ENCODE results near the gene CIZ1.

Gene CIZ1

DNA sequence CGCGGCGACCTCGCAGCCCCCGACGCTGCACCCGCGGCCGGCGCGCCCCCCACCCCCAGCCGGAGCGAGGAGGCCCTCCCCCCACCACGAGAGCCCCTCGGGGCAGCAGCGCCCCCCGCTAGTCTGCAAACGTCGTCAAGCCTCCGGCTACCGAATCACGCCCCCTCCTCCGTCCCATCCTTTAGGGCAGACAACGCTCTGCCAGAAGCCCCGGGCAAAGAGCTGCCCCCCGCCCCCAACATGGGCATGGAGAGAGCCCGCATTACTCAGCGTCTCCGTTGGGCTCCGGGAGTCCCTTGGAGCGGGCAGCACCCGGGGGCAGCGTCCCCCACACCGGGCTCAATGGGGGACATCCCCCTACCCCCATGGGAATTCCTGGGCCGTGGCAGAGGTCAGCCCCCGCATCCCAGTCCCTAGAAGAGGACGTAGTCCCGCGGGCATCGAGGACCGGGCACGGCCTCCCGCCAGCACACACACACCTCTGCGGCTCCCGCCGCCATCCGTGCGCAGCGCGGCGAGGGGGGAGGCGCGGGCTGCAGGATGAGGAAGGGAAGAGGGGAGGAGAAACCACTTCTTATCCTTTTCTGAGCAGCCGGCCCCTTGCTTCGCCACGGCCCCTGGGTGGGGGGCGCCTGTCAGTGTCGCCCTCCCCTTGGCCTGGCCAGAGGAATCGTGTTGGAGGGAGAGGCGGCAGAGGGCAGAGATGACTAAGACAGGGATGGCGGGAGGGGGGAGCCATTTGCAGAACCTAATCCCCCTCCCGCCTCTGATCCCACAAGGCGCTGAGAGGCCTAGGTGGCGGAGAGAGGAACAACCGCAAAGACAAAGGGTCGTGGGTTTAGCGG, 12.6 kb upstream of the CIZ1 start:
- H3K27ac ChIP-seq (ENCODE audit: low read depth, low read length), result no peak overlapping the region

DNA sequence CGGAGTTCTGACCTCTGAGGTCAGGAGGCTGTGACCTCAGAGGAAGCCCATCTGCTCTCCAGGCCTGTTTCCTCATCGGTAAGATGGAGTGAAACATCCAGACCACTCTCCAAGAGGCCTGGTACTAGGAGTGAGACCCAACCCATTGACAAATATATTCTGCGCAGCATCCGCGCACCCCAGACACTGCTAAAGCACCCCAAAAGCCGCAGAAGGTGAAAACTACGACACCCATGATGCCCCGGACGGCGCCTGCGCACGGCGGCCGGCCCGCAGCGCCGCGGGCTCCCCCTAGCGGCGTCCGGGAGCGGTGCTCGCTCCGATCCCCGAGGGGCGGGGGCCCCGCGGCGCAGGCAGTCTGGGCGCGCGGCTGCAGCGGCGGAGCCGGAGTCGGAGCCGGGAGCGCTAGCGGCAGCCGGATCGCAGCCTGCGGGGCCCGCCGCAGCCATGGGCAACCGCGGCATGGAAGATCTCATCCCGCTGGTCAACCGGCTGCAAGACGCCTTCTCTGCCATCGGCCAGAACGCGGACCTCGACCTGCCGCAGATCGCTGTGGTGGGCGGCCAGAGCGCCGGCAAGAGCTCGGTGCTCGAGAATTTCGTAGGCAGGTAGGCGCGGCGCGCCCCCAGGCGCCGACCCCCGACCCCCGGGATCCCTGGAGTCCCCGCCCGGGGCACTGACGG, 11.8 kb upstream of the CIZ1 start, which contains the start of gene DNM1:
Gene DNM1 (plus strand): TSS at position 356 of the 683 bp plus-strand sequence. CDS start 92 bp downstream, at position 448.
- Histone ChIP-seq H3K9me3 (ENCODE audit: control insufficient read depth, insufficient read depth, low read length) (no peaks in the 10 kb centered on the region), H3K27me3 (ENCODE audit: control insufficient read depth, low read length) (peaks cover 37% of the 10 kb centered on the region), H3K79me2 (ENCODE audit: control insufficient read depth, low read length) (no peaks in the 10 kb centered on the region), H3K27ac (ENCODE audit: low read depth, low read length) (no peak within 1 kb of the TSS), H4K20me1 (ENCODE audit: control insufficient read depth, insufficient read depth, low read depth, low read length) (no peaks in the 10 kb centered on the region), H3K4me3 (ENCODE audit: low read length) (peak within 1 kb of the TSS; percentile 72), H3K9me2 (replicated peaks; ENCODE audit: control insufficient read depth, low read length) (no peaks in the 10 kb centered on the region), H3K36me3 (ENCODE audit: control insufficient read depth, low read length) (no peaks in the 10 kb centered on the region), H3K4me2 (ENCODE audit: low read length) (peak within 1 kb of the TSS; percentile 79), H3K4me1 (ENCODE audit: control insufficient read depth, low read length) (peaks cover 16% of the 10 kb centered on the region), H3F3A (ENCODE audit: control insufficient read depth, insufficient read depth) (no peaks in the 10 kb centered on the region)
- TF ChIP-seq EZH2phosphoT487 (IDR thresholded peaks at IDR 0.05; ENCODE audit: borderline replicate concordance, low read length), result 0 out of 2 replicates have a peak, but pooled peaks have one; percentile 13
- TF ChIP-seq, protein P1, sequence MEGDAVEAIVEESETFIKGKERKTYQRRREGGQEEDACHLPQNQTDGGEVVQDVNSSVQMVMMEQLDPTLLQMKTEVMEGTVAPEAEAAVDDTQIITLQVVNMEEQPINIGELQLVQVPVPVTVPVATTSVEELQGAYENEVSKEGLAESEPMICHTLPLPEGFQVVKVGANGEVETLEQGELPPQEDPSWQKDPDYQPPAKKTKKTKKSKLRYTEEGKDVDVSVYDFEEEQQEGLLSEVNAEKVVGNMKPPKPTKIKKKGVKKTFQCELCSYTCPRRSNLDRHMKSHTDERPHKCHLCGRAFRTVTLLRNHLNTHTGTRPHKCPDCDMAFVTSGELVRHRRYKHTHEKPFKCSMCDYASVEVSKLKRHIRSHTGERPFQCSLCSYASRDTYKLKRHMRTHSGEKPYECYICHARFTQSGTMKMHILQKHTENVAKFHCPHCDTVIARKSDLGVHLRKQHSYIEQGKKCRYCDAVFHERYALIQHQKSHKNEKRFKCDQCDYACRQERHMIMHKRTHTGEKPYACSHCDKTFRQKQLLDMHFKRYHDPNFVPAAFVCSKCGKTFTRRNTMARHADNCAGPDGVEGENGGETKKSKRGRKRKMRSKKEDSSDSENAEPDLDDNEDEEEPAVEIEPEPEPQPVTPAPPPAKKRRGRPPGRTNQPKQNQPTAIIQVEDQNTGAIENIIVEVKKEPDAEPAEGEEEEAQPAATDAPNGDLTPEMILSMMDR (IDR thresholded peaks at IDR 0.05; ENCODE audit: low read depth, low read length, poor library complexity, severe bottlenecking), result peak; percentile 52

More for the DNA sequence above, 12.6 kb upstream of the CIZ1 start:
- H3K4me1 ChIP-seq (ENCODE audit: control insufficient read depth, low read length), result peaks cover 16% of the 10 kb centered on the region
- H3K9me3 ChIP-seq (ENCODE audit: control insufficient read depth, insufficient read depth, low read length), result no peaks in the 10 kb centered on the region
- TF ChIP-seq, protein P1 (IDR thresholded peaks at IDR 0.05; ENCODE audit: low read depth, low read length, poor library complexity, severe bottlenecking), result no peak
- peak; percentile 85; the same call in 1 of the 2 replicates for TF ChIP-seq EZH2phosphoT487 (IDR thresholded peaks at IDR 0.05; ENCODE audit: borderline replicate concordance, low read length)
- no peaks in the 10 kb centered on the region for H3F3A ChIP-seq (ENCODE audit: control insufficient read depth, insufficient read depth)
- H4K20me1 ChIP-seq (ENCODE audit: control insufficient read depth, insufficient read depth, low read depth, low read length), result no peaks in the 10 kb centered on the region
- H3K9me2 ChIP-seq (replicated peaks; ENCODE audit: control insufficient read depth, low read length), result no peaks in the 10 kb centered on the region
- H3K79me2 ChIP-seq (ENCODE audit: control insufficient read depth, low read length), result no peaks in the 10 kb centered on the region
- H3K27me3 ChIP-seq (ENCODE audit: control insufficient read depth, low read length), result peaks cover 40% of the 10 kb centered on the region
- no peaks in the 10 kb centered on the region for H3K36me3 ChIP-seq (ENCODE audit: control insufficient read depth, low read length)
- peak overlapping the region; percentile 72 for H3K4me3 ChIP-seq (ENCODE audit: low read length)
- peak overlapping the region; percentile 79 for H3K4me2 ChIP-seq (ENCODE audit: low read length)

DNA sequence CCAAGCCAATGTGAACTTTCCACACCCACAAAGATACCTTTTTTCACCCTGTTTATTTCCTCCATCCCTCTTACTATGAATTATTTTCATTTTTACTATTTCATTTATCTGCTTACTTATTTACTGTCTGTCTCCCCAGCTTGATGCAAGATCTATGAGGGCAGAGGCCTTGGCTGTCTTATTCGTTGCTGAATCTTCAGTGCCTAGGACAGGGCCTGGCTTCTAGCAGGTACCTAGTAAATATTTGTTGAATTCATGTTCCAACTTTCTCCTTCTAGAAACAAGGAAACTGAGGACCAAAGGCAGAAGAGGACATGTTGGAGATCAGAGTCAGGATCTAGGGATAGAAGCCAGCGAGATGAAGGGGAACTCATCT, 11.3 kb upstream of the CIZ1 start:
- Histone ChIP-seq H3K9me3 (ENCODE audit: control insufficient read depth, insufficient read depth, low read length) (no peaks in the 10 kb centered on the region), H3K27me3 (ENCODE audit: control insufficient read depth, low read length) (peaks cover 37% of the 10 kb centered on the region), H3K4me1 (ENCODE audit: control insufficient read depth, low read length) (peaks cover 16% of the 10 kb centered on the region), H3F3A (ENCODE audit: control insufficient read depth, insufficient read depth) (no peaks in the 10 kb centered on the region), H3K79me2 (ENCODE audit: control insufficient read depth, low read length) (no peaks in the 10 kb centered on the region), H3K9me2 (replicated peaks; ENCODE audit: control insufficient read depth, low read length) (no peaks in the 10 kb centered on the region), H4K20me1 (ENCODE audit: control insufficient read depth, insufficient read depth, low read depth, low read length) (no peaks in the 10 kb centered on the region), H3K4me2 (ENCODE audit: low read length) (peak overlapping the region; percentile 79), H3K27ac (ENCODE audit: low read depth, low read length) (no peak overlapping the region), H3K4me3 (ENCODE audit: low read length) (peak overlapping the region; percentile 52), H3K36me3 (ENCODE audit: control insufficient read depth, low read length) (no peaks in the 10 kb centered on the region)
- no peak for TF ChIP-seq EZH2phosphoT487 (IDR thresholded peaks at IDR 0.05; ENCODE audit: borderline replicate concordance, low read length)
- TF ChIP-seq, protein P1 (IDR thresholded peaks at IDR 0.05; ENCODE audit: low read depth, low read length, poor library complexity, severe bottlenecking), result no peak

Data from DOHH2 (cell line).